ENCODE data around the gene UBAP1L.
"Not testable (repeated sequence)": the region's sequence is repeated elsewhere in the genome, so short reads cannot be mapped to it uniquely, and the experiment has no call there.

UBAP1L gene

DNA sequence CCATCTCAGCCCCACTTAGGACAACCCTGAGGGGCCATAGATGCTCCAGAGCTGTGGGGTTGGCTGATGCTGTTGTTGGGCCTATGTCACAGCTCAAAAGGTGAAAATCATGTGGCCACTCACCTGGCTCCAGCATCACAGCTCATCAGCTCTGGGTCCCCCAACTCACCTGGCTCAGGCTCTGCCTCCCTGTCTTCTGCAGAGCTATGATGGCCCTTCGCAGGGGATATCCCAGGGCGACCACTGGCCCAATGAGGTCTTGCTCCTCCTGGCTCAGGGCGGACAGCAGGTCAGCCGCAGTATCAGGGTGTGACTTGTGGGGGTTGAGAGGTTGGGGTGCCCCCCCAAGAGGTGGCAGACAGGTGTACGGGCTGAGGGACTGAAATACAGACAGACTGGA is 15.7 kb downstream of the UBAP1L start:
- H3K4me3 ChIP-seq (ENCODE audit: low read depth, low read length): no peak overlapping the region
- TF ChIP-seq, protein P1, sequence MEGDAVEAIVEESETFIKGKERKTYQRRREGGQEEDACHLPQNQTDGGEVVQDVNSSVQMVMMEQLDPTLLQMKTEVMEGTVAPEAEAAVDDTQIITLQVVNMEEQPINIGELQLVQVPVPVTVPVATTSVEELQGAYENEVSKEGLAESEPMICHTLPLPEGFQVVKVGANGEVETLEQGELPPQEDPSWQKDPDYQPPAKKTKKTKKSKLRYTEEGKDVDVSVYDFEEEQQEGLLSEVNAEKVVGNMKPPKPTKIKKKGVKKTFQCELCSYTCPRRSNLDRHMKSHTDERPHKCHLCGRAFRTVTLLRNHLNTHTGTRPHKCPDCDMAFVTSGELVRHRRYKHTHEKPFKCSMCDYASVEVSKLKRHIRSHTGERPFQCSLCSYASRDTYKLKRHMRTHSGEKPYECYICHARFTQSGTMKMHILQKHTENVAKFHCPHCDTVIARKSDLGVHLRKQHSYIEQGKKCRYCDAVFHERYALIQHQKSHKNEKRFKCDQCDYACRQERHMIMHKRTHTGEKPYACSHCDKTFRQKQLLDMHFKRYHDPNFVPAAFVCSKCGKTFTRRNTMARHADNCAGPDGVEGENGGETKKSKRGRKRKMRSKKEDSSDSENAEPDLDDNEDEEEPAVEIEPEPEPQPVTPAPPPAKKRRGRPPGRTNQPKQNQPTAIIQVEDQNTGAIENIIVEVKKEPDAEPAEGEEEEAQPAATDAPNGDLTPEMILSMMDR (conservative IDR thresholded peaks at IDR 0.05; ENCODE audit: low read depth, low read length): no peak
- DNase-seq (ENCODE audit: low read depth): no peak

GRCh38 chr15:65097651-65098263 is 17.2 kb downstream of the UBAP1L start:
- TF ChIP-seq, protein P1 (conservative IDR thresholded peaks at IDR 0.05; ENCODE audit: low read depth, low read length): no peak
- no peak for DNase-seq (ENCODE audit: low read depth)
- no peak overlapping the region for H3K4me3 ChIP-seq (ENCODE audit: low read depth, low read length)

GRCh38 chr15:65096481-65097385 is 18.3 kb downstream of the UBAP1L start:
- DNase-seq (ENCODE audit: low read depth): peak; percentile 83
- H3K4me3 ChIP-seq (ENCODE audit: low read depth, low read length): no peak overlapping the region

DNA sequence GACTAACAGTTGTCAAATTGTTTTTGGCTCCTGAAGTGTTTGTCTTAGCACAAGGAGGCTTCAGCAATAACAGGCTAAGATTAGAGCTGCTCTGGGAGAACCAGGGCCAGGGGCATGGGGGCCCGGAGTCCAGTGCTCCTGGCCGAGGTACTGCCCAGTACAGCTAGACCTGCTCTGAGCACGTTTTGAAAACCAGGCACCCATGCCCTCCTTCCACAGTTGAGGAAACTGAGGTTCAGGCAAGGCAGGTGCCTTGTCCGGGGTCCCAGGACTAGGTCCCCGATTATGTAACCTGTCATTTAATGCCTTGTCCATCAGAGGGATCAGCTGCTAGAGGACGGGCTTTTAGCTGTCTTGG is 19.3 kb downstream of the UBAP1L start:
- TF ChIP-seq, protein P1 (conservative IDR thresholded peaks at IDR 0.05; ENCODE audit: low read depth, low read length): no peak
- DNase-seq (ENCODE audit: low read depth): no peak
- no peak overlapping the region for H3K4me3 ChIP-seq (ENCODE audit: low read depth, low read length)

More at GRCh38 chr15:65096481-65097385, 18.3 kb downstream of the UBAP1L start:
- TF ChIP-seq, protein P1 (conservative IDR thresholded peaks at IDR 0.05; ENCODE audit: low read depth, low read length): no peak

- H3K4me3 ChIP-seq (ENCODE audit: low read depth, low read length): no peak overlapping the region
- TF ChIP-seq, protein P1 (conservative IDR thresholded peaks at IDR 0.05; ENCODE audit: low read depth, low read length): no peak
- no peak for DNase-seq (ENCODE audit: low read depth)
Measured at GRCh38 chr15:65095011-65095746, 19.8 kb downstream of the UBAP1L start.

DNA sequence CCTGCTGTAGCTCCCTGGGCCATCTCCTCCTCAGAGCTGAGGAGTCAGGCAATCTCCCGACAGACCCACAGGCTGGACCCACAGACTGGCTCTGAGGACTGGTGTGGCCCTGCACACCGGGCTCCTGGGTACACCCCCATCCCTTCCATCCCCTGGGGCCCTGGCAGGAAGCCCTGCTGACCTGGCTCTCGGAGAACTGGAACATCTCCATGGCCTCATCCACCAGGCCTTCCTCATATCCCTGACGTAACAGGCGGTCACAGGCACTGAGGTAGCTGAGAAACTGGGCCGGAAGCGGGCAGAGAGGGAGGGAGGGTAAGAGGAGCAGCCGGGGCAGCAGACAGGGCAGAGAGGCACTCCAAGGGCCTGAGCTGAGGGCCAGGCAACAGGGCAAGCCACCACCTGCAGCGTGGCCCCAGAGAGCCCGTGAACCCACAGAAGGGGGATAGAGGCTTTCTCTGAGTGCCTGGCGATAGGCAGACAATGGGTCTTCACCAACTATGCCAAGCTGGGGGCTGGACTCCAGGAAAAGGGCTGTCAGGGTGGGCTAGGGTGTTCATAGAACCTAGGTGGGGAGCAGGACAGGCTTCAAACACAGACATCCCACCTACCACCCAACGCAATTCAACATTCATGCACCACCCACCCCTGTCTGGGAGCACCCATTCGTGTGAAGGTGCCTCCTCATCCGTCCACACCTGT is 20.6 kb downstream of the UBAP1L start:
- DNase-seq (ENCODE audit: low read depth): peak; percentile 36
- H3K4me3 ChIP-seq (ENCODE audit: low read depth, low read length): no peak overlapping the region
- TF ChIP-seq, protein P1 (conservative IDR thresholded peaks at IDR 0.05; ENCODE audit: low read depth, low read length): no peak

DNA sequence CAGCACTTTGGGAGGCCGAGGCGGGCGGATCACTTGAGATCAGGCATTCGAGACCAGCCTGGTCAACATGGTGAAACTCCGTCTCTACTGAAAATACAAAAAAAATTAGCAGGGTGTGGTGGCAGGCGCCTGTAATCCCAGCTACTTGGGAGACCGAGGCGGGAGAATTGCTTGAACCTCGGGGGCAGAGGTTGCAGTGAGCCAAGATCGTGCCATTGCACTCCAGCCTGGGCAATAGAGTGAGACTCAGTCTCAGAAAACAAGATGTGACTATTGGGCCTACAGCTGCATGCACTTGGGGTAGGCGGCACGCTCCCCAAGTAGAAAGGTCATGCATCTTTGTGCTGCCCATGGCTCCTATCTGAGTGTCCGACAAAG is 21.2 kb downstream of the UBAP1L start:
- not testable (repeated sequence) for H3K4me3 ChIP-seq (ENCODE audit: low read depth, low read length); DNase-seq (ENCODE audit: low read depth)

All from choroid plexus epithelial cell (primary cell).